ENCODE measurements around the gene KIRREL3. TPM values are rescaled to one million over a fixed set of nuclear protein-coding genes. Genes with fewer than 3 reads are reported as not detected.

The KIRREL3 gene
- total RNA-seq, 1 experiment from 2014 or later: 2.2 TPM

DNA sequence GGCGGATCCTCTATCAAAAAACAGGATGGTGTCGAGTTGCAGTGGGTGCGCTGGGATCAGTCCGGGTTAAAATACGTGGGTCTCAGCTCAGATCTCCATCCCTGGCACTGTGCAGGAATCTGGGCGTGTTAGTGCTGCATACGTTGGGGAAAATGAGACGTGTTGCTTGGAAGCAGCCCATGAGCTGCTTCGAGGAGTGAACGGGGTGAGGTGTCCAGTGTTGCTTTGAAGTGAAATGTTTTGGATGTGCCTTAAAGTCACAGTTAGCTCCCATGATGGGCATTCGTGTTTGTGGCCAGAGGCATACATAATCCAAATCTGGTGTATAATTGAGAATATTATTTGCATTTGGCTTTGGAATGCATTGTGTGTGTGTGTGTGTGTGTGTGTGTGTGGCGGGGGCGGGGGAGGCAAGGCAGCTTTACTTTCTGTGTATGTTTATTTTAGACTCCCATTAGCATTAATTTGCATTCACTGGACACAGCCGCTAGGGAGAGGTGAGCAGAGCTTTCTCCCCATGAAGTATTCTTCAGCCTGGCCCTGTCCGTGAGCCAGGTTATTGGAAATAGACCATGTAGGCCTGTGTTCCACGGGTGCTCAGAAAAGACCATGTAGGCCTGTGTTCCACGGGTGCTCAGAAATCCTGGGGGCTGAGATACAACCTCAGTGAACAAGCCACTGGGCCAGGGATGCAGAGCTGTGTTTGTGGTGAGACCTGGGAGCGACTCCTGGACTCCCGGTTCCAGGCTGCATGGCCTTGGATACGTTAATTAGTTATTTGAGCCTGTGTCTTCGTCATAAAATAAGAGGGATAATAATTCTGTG is 510.5 kb downstream of the KIRREL3 start:
- intact Hi-C loops (cut with micrococcal nuclease; ENCODE audit: unreplicated experiment): no loop called here
- Histone ChIP-seq H3K79me2 (ENCODE audit: low read depth) (no peaks in the 10 kb centered on the region), H3K9me3 (ENCODE audit: insufficient read depth, low read depth) (no peaks in the 10 kb centered on the region), H3K27me3 (ENCODE audit: insufficient read depth, low read depth) (peaks cover 4% of the 10 kb centered on the region), H3K27ac (no peak overlapping the region), H3K4me3 (no peak overlapping the region), H3K9me2 (ENCODE audit: insufficient read depth) (no peaks in the 10 kb centered on the region), H3K36me3 (ENCODE audit: low read depth) (no peaks in the 10 kb centered on the region), H4K20me1 (ENCODE audit: insufficient read depth) (no peaks in the 10 kb centered on the region), H3F3A (ENCODE audit: insufficient read depth, low read depth) (no peaks in the 10 kb centered on the region), H3K4me1 (replicated peaks; ENCODE audit: insufficient read depth) (no peaks in the 10 kb centered on the region), H3K4me2 (no peak overlapping the region), H2AFZ (no peak overlapping the region)
- TF ChIP-seq, protein P1, sequence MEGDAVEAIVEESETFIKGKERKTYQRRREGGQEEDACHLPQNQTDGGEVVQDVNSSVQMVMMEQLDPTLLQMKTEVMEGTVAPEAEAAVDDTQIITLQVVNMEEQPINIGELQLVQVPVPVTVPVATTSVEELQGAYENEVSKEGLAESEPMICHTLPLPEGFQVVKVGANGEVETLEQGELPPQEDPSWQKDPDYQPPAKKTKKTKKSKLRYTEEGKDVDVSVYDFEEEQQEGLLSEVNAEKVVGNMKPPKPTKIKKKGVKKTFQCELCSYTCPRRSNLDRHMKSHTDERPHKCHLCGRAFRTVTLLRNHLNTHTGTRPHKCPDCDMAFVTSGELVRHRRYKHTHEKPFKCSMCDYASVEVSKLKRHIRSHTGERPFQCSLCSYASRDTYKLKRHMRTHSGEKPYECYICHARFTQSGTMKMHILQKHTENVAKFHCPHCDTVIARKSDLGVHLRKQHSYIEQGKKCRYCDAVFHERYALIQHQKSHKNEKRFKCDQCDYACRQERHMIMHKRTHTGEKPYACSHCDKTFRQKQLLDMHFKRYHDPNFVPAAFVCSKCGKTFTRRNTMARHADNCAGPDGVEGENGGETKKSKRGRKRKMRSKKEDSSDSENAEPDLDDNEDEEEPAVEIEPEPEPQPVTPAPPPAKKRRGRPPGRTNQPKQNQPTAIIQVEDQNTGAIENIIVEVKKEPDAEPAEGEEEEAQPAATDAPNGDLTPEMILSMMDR (conservative IDR thresholded peaks at IDR 0.05): no peak
- TF ChIP-seq EZH2 (IDR thresholded peaks at IDR 0.05; ENCODE audit: low read depth): no peak
- BruUV-seq (replicated peaks): no TSS peak
- no peak for DNase-seq
- CTCF ChIA-PET: no interaction called here
- POLR2A ChIA-PET (ENCODE audit: unreplicated experiment): interaction anchor here (0.5 to 0.6 kb wide), 2 partner anchors 535 to 1341 kb away, joined by 4 to 5 read pairs; no protein-coding TSS in a partner anchor

DNA sequence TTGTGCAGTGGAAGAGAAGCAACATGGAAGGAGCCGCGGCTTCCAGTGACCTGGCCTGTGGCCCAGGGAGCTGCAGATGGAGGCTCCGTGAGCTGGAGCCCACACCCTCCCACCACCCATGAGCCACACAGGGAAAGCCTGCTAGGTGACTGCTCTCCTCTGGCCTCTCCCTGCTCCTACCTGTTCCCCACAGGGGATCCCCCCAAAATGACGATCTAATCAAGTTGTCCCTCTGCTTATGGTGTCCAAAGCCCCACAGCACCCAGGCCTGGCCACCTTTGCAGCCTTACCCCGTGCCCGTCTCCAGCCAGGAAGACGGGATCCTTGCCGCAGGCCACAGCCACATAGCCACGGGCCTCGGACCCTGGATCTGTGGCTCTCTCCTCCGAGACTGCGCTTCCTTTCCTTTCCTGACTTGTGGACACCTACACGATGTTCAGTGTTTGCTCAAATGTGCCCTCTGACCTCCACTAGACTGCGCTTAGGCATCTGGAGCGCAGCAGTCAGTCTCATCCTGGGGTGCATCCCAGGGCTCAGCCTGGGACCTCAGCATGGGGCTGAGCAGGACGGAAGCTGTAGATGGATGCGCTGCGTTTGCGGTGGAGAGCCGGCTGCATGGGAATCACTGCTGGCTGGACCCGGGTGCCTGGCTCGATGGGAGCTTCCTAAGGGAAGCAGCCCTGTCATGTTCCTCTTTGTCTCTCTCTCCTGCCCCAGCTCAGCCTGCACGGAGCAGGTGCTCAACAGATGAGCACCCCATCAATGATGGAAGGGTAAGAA is 511.8 kb downstream of the KIRREL3 start:
- Histone ChIP-seq H3K9me3 (ENCODE audit: insufficient read depth, low read depth) (no peaks in the 10 kb centered on the region), H3K4me3 (no peak overlapping the region), H2AFZ (no peak overlapping the region), H4K20me1 (ENCODE audit: insufficient read depth) (no peaks in the 10 kb centered on the region), H3F3A (ENCODE audit: insufficient read depth, low read depth) (no peaks in the 10 kb centered on the region), H3K4me1 (replicated peaks; ENCODE audit: insufficient read depth) (peaks cover 10% of the 10 kb centered on the region; the same call in 1 of the 2 replicates), H3K36me3 (ENCODE audit: low read depth) (no peaks in the 10 kb centered on the region), H3K27ac (no peak overlapping the region), H3K79me2 (ENCODE audit: low read depth) (no peaks in the 10 kb centered on the region), H3K4me2 (no peak overlapping the region), H3K9me2 (ENCODE audit: insufficient read depth) (no peaks in the 10 kb centered on the region), H3K27me3 (ENCODE audit: insufficient read depth, low read depth) (peaks cover 4% of the 10 kb centered on the region)
- intact Hi-C loops (cut with micrococcal nuclease; ENCODE audit: unreplicated experiment): no loop called here
- DNase-seq: no peak
- ChIA-PET CTCF (no interaction called here), POLR2A (ENCODE audit: unreplicated experiment) (interaction anchor here (0.6 kb wide), 2 partner anchors 189 to 534 kb away, joined by 6 to 10 read pairs; no protein-coding TSS in a partner anchor)
- BruUV-seq (replicated peaks): no TSS peak
- TF ChIP-seq, protein P1 (conservative IDR thresholded peaks at IDR 0.05): no peak
- no peak for TF ChIP-seq EZH2 (IDR thresholded peaks at IDR 0.05; ENCODE audit: low read depth)

DNA sequence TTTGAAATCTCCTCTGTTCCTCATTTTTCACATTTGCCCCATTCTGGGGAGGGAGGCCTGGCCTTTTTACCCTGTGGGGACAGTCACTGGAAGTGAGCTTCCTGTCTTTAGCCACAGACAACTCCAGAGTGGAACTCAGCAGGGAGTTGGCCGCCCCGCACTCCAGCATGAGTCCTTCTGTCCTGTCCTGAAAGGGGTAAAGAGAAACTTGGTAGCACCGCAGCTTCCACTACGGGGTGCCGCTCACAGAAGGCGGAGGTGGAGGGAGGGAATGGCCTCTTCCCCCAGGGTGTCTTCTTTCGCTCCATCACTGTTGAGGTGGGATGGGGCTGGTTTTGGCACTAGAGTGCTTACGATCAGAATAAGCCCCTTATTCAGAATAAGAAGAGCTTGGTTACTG is 512.9 kb downstream of the KIRREL3 start:
- POLR2A ChIA-PET (ENCODE audit: unreplicated experiment): no interaction called here
- H3K9me2 ChIP-seq (ENCODE audit: insufficient read depth): no peaks in the 10 kb centered on the region
- no peaks in the 10 kb centered on the region for H4K20me1 ChIP-seq (ENCODE audit: insufficient read depth)
- BruUV-seq (replicated peaks): no TSS peak
- CTCF ChIA-PET: no interaction called here
- H2AFZ ChIP-seq: no peak overlapping the region
- H3F3A ChIP-seq (ENCODE audit: insufficient read depth, low read depth): no peaks in the 10 kb centered on the region
- DNase-seq: no peak
- H3K36me3 ChIP-seq (ENCODE audit: low read depth): no peaks in the 10 kb centered on the region
- H3K27me3 ChIP-seq (ENCODE audit: insufficient read depth, low read depth): peaks cover 4% of the 10 kb centered on the region
- no peak overlapping the region for H3K4me3 ChIP-seq
- peaks cover 12% of the 10 kb centered on the region; the same call in 1 of the 2 replicates for H3K4me1 ChIP-seq (replicated peaks; ENCODE audit: insufficient read depth)
- no peak overlapping the region for H3K27ac ChIP-seq
- H3K4me2 ChIP-seq: no peak overlapping the region
- TF ChIP-seq, protein P1 (conservative IDR thresholded peaks at IDR 0.05): no peak
- no peak for TF ChIP-seq EZH2 (IDR thresholded peaks at IDR 0.05; ENCODE audit: low read depth)
- H3K79me2 ChIP-seq (ENCODE audit: low read depth): no peaks in the 10 kb centered on the region
- H3K9me3 ChIP-seq (ENCODE audit: insufficient read depth, low read depth): no peaks in the 10 kb centered on the region
- intact Hi-C loops (cut with micrococcal nuclease; ENCODE audit: unreplicated experiment): no loop called here
